ENCODE measurements around the gene MSANTD1.
A peak's percentile ranks its signal among the peaks of the same experiment; 100 is the strongest.

Gene MSANTD1

DNA sequence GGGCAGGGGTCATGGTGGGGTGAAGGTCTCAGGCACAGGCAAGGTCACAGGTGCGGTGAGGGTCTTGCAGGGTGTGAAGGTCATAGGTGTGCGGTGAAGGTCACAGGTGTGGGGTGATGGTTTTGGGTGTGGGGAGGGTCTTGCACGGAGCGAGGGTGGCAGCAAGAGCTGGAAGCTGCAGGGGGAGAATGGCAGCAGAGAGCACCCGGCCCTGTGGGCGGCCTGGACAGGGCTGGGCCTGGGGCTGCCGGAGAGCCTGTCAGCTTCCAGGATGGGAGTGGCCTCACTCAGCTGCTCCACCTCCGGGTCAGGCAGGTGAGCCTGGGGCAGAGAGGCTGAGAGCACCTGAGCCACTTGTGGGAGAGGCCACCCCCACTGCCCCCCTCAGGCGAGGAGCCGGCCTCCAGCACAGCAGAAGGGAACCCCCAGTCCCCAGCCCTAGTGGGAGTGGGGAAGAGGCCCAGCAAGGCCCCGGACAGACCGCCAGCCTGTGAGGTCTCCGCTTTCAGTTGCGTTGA, 1.5 kb downstream of the MSANTD1 start:
- DNase-seq: no peak

DNA sequence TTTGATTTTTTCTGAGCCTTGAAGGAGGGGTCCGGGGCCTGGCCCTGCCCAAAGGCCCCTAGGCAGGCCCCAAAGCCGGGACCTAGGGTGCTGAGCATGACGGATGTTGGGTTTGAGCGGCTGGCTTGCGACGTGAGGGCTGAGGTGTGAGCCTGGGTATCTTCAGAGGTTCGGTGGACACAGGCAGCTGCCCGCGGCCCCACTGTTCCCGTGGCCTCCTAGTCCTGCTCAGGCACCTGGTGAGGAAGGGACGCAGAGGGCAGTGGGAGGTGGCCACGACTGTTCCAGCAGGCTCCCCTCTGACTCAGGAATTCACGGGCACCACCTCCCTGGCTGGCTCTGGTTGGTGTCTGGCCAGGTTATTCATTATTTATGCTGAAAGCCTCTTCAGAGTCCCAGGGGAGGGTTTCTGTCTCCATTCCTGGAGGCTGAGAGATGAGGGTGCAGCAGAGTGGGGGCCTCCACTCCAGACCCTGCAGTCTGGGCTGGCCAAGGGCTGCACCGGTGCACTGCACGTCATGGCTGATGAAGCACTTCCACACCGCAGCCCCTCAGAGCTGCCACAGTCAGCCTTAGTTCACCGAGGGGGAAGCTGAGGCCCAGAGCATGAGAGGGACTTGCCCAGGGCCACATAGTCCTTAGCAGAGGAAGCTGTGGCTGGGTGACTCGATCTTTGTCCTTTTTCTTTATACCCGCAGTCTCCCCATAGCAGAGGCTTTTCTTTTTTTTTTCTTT, 2.2 kb downstream of the MSANTD1 start:
- DNase-seq: no peak

DNA sequence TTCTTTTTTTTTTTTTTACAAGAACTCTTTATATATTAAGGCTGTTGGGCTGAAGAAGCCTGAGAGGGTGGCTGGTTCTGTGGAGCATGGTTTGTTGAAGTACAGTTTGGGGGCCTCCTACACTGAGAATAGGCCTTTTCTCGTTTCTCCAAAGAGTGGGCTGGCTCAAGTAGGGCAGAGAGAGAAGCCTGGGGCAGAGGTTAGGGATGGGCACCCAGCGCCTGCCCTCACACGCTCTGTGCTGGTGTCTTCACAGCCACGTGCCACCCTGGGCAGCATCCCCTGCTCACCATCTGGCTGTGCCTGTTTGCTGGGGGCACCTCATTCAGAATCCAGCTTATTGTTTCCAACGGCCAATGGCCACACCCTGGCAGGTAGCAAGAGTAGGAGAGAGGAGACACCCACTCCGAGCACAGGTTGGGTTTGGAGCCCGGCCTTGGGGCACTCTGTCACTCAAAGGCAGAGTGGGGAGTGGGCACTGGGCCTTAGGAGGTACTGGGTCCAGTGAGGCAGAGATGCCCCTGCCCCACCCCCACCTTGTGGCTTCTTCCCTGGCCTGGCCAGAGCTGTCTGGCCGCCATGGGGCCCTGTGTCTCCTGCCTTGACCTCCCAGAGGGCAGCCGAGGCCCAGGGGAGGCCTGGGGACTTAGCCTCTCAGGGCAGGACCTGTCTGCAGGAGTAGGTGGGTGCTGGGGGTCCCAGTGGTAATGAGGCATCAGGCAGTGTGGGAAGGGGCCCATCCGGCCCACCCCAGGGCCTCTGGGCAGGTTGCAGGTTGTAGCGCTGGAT, 2.9 kb downstream of the MSANTD1 start:
- no peak for DNase-seq

DNA sequence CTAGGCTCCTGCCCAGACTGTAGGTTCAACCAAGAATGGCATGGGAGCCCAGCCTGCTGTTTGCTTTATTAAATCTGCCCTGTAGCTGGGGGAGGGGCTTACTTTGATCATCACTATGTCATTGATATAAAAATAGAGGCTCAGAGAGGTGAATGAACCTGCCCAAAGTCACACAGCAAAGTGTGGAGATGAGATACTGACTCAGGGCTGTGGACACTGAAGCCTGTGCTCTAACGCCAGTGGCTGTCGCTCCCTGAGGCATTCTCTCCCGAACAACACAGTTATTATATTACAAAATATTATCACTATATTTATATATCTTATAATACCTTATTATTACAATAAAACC, 3.5 kb downstream of the MSANTD1 start:
- no peak for DNase-seq

DNA sequence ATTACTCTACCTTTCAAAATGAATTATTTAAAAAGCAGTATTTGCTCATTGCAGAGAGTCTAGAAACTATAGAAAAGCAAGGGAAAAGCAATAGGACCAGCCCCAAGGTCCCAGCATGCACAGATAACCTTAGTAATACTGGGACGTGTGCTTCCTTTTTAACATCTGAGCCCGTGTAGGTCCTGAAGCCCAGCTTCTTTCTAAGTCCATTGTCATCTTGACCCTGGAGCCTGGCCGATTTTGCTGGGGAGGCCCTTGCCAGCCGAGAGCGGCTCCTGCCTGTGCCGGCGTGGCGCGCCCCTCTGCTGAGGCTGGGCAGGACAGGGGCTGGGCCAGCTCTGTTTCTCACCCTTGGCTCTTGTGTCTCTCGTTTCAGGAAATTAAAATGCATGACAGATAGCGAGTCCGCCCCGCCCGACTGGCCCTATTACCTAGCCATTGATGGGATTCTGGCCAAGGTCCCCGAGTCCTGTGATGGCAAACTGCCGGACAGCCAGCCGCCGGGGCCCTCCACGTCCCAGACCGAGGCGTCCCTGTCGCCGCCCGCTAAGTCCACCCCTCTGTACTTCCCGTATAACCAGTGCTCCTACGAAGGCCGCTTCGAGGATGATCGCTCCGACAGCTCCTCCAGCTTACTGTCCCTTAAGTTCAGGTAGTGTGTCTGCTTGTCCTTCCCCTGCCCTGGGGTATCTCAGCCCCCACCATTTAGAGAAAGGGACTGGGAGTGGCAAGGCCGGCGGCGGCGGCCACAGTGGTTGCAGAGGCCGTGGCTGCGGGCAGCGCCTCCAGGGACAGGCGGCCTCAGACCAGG, 4.1 kb downstream of the MSANTD1 start:
- no peak for DNase-seq

DNA sequence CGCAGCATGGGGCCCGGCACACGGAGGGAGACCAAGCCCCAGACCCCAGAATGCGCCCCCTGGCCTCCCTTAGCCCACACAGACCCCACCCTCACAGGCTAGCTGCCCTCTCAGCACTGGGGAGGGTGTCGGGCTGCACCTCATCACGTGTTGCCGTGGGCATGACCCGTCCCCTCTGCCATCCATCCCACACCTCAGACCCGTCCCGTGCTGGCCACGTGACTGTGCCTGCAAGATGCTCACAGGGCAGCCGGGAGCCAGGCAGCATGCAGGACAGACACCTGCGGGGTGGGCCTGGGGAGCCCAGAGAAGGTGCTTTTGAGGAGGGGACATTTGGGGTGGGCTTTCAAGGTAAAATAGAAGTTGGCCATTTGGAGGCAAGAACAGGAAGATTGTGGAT, 4.8 kb downstream of the MSANTD1 start:
- no peak for DNase-seq

DNA sequence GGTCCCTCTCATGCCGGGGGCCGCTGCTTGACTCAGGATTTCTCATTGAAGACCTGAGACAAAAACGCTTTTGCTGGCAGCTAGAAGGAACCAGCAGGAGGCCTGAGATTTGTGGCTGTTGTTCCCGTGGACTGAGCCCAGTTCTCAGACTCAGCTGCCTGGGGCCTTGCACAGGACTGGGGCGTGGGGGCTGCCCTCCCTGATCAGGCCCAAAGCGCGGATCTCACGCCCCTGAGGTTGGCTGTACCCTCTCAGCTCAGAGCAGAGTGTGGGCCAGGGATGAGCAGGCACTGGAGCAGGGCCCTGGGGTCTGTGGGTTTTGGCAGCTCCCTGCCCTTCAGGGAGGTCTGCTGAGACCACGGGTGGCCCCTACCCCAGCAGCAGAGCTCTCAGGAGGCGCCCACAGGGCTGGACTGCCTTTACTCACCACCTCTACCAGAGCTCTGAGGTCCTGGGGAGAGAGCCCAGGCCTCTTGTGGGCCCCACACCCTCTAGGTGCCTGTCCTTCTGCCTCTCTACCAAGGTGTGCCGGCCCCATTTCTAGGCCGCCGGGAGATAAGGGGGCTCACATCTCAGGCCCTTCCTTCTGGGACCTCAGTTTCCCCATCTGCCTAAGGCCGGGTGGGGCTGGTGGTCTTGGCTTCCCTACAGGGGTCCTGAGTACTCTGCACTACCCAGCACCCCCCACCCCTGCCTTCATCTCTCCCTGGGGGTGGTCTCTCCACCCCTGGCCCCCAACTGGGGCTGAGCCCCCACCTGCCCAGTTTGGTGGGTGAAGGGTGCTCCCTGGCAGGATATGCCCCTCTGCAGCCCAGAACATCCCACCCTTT, 5.6 kb downstream of the MSANTD1 start:
- DNase-seq: no peak

DNA sequence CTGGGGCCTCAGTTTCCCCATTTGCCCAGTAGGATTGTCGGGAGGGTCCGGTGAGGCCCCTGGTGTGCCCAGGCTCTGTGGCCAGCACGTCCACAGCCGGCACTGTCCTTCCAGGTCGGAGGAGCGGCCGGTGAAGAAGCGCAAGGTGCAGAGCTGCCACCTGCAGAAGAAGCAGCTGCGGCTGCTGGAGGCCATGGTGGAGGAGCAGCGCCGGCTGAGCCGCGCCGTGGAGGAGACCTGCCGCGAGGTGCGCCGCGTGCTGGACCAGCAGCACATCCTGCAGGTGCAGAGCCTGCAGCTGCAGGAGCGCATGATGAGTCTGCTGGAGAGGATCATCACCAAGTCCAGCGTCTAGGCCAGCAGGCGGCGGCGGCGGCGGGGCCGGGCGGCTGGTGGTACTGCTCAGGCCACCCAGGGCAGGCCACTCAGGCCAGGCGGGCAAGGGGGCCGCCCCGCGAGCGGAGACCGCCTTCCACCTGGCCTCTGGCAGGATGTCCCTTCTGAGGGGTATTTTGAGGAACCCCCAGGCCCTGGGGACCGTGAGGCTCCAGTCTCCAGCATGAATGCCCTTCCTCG, 6.7 kb downstream of the MSANTD1 start:
- DNase-seq: no peak

DNA sequence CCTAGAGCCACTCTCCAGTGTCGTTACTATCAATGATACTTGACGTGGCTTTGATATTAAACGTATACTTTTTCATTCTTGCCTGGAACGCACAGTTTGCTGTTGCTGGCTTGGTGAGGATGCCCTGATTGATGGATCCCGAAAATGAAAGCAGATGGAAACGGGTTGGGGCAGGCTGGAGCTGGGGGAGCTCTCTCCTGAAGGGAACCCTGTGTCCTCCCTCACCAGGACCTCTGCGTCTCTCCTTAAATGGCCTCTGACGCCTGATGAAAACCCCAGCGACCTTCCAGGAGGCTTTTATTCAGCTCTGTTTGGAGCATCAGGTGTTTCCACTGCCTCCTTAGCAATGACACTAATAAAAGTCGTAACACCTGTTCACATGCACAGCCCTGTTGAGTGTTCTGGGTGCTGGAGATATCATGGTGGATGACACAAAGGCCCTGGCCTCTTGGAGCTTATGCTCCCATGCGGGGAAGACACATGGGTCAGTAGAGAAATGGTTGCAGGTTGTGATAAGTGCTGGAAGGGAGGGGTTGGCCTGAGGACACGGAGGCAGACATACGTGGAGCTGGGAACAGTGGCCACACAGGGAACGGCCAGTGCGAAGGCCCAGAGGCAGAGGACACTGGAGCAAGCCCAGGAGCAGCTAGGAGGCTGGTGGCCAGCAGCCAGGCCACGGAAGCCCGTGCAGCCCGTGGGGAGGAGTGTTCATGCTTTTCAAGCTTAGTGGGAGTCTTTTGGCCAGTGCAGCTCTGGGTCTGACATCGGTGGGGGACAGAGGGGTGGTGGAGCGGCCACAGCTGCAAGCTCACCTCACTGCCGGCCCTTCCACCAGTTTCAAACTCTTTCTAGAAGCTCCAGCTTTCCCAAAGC, 7.5 kb downstream of the MSANTD1 start:
- no peak for DNase-seq

DNA sequence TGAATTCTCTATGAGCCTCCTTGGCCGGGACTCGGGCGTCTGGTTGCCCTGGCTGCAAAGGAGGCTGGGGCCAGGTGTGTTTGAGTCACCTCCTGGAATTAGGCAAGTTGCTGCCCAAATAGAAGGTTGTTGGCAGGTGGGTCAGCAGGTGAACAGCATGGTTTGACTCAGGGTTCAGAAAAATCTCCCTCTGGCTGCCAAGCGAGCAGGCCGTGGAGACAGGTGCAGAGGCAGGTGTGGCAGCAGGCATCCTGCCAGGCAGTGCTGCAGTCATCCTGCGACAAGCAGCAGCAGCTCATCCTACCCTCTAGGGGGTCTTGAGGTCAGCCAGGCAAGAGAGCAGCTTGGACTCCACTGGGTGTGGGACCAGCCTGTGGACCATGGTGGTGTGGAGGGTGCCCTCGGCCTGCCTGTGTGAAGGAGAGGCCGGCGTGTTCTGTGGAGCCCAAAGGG, 8.2 kb downstream of the MSANTD1 start:
- peak; percentile 55 to 80 for DNase-seq

DNA sequence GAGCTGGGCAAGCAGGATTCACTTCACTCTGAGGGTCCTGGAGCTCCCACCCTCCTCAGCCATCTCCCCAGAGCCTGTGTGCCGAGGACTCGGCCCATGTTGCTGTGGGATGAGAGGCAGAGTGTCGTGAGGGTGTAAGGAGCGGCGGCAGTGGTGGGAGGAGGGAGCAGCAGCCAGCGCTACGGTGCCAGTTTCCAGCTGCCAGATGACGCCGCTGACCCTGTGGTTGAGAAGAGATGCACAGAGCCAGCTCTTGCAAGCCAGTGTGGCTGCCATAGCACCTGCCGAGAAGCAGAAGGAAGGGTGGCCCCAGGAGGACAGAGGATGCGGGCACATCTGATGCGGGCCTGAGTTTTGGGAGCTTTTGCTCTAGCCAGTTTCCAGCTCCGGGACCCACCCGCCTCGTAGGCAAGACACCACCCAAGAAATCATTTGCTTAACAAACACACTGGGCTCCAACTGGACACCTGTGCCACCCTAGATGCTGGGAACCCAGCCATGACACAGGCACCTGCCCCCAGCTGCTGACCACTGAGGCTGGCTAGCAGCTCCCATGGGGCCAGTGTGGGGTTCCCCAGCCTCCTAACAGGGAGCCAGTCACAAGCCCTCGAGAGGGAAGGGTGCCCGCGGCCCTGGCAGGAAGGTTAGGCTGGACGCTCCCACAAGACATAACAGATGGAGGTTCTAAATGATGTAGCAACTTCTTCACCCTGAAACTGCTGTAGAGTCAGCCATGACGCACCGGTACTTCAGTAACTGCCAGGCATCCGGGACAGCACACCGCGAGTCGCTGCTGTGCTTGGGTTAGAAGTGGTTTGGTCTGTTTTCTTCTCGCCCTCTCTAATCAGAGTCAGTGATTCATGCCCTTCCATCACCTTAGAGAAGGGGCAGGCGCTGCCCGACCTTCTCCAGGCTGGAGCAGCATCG, 8.9 kb downstream of the MSANTD1 start:
- no peak for DNase-seq

DNA sequence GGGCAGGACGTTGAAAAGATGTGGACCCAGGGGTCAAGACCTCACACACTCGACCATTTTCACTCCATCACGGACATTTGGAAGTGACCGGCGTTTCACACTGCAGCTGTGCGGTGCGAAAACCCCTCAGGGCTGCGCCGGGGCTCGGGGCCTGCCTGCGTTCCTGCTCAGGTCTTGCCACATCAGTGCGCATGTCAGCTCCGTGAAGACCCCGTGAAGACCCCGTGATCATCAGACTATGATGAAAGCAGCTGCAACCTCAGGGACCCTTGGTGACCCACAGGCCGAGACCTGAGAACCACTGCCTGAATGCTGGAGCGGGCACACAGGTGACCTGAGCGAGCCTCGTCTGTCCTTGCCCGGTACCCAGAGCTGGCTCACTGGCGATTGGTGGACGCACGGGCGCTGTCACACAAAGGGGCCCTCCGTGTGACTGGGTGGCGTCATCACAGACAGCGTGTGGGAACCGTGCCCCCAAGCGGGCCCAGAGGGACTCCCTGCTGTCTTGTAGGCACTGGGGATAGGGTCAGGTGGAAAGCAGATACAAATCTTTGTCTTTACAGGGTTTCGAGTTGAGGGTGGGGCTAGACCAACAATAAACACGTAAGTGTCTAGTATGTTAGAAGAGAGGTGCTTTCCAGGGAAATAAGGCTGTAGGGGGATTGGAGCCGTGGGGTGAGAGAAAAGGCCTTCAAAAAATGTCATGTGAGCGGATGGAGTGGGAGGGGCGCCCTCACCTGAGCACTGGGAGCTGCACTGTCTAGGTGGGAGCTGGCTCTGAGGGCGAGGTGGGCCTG, 12.7 kb downstream of the MSANTD1 start:
- DNase-seq: no peak

DNA sequence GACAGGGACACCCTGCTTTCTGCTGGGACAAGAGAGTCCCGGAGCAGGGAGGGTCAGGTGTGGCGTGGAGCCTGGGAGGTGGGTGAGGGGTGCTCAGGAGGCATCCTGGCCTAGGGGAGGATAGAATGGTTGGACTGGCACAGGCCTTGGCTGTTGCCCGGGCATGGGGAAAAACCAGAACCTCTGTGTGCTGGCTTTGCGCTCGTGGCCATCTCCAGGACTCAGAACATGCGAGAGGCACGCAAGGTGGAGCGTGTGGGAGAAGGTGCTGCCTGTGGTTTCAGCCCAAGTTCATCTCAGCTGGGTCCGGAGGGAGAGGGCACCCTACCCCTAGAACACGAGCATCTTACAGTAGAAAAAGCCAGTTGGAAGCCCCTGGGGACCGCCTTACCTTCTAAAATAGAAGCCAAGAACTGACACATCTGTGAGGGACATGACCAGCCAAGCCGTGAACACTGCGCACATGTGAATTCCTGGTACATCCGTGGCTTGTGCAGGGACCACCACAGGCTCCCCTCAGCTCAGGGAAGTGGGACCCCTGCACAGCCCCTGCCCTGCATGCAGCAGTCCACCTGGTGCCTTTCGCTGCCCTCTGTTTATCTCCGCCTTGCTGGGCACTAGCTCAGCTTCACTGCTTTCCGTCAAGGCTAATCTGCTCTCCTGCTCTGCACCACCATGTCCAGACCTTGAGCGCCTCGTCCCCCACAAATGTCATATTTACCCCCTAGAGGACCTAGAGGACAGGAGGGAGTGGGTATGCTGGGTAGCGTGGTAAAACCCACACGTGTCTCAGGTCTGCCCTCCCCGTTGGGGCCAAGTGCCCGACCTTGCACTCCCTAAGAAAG, 13.5 kb downstream of the MSANTD1 start:
- DNase-seq: no peak

DNA sequence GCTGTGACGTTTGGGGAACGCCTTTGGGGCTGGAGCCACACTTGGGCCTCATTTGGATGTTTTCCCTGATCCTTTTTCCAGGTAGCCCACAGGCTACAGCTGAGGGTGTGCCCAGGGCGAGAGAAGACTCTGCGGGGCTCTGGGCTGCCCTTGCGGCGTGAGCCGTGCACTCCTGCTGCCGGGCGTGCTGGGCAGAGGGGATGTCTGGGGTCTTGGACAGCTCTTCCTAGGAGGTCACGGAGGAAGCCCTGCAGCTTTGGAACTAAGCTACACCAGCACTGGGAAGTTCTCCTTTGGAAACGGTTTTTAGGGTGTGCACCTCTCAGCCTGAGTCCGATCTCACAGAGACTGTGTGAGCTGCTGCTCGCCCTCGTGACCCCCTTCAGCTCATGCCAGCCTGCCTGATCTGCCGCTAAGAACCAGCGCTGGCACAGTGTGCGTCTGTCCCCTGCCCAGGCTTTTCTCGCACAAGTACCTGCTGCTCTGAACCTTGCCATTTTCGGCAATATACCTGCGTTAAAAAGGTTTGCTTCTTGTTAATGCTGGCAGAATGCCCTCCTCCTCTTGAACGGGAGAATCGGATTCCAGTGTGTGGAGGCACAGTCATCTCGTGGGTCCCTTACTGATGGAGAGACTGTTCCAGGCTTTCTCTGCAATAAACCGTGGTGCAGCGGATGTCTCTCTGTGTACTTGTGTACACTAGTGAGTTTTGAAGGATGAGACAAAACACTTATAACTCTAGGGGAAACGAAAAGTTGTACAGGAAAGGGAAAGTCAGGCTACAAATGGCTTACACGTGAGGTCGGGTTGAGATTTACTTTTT, 14.3 kb downstream of the MSANTD1 start:
- no peak for DNase-seq

DNA sequence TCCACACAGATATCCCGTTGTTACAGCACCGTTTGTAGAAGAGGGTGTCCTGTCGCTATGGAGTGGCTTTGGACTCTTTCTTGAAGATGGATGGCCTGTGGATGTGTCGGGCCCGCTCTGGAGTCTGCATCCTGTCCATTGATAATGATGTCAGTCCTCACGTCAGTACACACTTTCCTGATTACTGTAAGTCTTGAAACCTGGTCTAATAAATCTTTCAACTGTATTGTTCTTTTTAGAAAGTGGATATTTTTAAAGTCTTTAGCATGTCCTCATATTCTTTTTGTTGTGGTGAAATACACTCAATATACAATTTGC, 14.9 kb downstream of the MSANTD1 start:
- DNase-seq: no peak

DNA sequence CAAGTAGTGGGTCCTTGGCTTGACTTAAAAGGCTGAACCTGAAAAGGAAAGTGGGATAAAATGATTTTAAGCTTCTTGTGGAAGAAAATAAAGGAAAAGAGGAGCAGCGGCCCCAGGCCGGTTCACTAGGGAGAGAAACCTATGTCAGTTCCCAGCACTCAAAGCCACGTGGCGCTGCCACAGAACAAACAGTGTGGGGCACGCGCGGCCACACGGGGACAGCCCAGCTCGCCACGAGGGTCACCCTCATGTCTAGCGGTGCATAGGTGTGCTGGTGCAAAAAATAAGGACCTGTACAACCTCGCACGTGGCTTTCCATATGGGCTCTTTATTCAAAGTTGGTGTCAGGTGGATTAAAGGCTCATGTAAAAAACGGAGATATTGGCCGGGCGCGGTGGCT, 17.1 kb downstream of the MSANTD1 start:
- DNase-seq: no peak
